ENCODE measurements around the gene SEC61A1. TPM values are rescaled to one million over a fixed set of nuclear protein-coding genes. Genes with fewer than 3 reads are reported as not detected.

SEC61A1 gene
- polyA plus RNA-seq, 2 of the 4 experiments (the other 2 are of a cell fraction), result 93.5 to 180 TPM

DNA sequence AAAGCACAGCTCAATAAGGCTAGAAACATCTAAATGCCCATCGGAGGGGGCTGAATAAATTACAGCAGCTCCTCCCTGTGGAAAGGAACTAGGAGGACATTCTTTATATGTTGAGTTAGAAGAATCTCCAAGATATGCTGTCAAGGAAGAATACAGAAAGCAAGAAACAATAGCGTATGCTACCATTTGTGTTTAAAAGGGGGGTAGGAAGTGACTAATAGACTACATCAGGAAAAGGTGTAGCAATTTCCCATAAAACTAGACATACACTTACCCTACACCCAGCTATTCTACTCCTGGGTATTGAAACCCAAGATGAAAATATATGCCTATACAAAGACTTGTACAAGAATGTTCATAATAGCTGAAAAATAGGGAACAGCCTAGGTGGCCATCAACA is 21.6 kb downstream of the SEC61A1 start:
- Histone ChIP-seq H3K4me3 (no peak overlapping the region), H3K4me2 (no peak overlapping the region), H3K4me1 (peaks cover 14% of the 10 kb centered on the region), H3K9me3 (no peaks in the 10 kb centered on the region), H3K27ac (no peak overlapping the region)
- 87% methylated on average over 2 of the region's 2 CpGs for whole genome bisulfite sequencing (ENCODE audit: missing lambda C conversion rate)
- ATAC-seq, result no peak
- FAIRE-seq, result no peak
- TF ChIP-seq RNF2 (IDR thresholded peaks at IDR 0.05; ENCODE audit: borderline replicate concordance, low read depth) (no peak), CBX8 (IDR thresholded peaks at IDR 0.05) (no peak), GATA3 (IDR thresholded peaks at IDR 0.05; ENCODE audit: borderline replicate concordance) (no peak), ZNF302 (CRISPR knock-in tag; IDR thresholded peaks at IDR 0.05) (no peak), HES2 (IDR thresholded peaks at IDR 0.05) (no peak), KDM1A (IDR thresholded peaks at IDR 0.05; ENCODE audit: low read depth) (no peak), NPAS2 (CRISPR knock-in tag; IDR thresholded peaks at IDR 0.05; ENCODE audit: borderline replicate concordance) (no peak), PHF8 (IDR thresholded peaks at IDR 0.05; ENCODE audit: borderline replicate concordance, low read depth) (no peak), HEYL (CRISPR knock-in tag; IDR thresholded peaks at IDR 0.05) (no peak), HOXB5 (CRISPR knock-in tag; IDR thresholded peaks at IDR 0.05) (no peak), HDAC2 (IDR thresholded peaks at IDR 0.05) (no peak), POLR2A (IDR thresholded peaks at IDR 0.05; ENCODE audit: low read length) (no peak), ELK1 (IDR thresholded peaks at IDR 0.05; ENCODE audit: low read depth, low read length) (no peak)
- TF ChIP-seq, protein P1, sequence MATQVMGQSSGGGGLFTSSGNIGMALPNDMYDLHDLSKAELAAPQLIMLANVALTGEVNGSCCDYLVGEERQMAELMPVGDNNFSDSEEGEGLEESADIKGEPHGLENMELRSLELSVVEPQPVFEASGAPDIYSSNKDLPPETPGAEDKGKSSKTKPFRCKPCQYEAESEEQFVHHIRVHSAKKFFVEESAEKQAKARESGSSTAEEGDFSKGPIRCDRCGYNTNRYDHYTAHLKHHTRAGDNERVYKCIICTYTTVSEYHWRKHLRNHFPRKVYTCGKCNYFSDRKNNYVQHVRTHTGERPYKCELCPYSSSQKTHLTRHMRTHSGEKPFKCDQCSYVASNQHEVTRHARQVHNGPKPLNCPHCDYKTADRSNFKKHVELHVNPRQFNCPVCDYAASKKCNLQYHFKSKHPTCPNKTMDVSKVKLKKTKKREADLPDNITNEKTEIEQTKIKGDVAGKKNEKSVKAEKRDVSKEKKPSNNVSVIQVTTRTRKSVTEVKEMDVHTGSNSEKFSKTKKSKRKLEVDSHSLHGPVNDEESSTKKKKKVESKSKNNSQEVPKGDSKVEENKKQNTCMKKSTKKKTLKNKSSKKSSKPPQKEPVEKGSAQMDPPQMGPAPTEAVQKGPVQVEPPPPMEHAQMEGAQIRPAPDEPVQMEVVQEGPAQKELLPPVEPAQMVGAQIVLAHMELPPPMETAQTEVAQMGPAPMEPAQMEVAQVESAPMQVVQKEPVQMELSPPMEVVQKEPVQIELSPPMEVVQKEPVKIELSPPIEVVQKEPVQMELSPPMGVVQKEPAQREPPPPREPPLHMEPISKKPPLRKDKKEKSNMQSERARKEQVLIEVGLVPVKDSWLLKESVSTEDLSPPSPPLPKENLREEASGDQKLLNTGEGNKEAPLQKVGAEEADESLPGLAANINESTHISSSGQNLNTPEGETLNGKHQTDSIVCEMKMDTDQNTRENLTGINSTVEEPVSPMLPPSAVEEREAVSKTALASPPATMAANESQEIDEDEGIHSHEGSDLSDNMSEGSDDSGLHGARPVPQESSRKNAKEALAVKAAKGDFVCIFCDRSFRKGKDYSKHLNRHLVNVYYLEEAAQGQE (IDR thresholded peaks at IDR 0.05), result no peak
- TF ChIP-seq, protein P2, sequence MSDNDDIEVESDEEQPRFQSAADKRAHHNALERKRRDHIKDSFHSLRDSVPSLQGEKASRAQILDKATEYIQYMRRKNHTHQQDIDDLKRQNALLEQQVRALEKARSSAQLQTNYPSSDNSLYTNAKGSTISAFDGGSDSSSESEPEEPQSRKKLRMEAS (IDR thresholded peaks at IDR 0.05), result no peak
- TF ChIP-seq, protein P3, sequence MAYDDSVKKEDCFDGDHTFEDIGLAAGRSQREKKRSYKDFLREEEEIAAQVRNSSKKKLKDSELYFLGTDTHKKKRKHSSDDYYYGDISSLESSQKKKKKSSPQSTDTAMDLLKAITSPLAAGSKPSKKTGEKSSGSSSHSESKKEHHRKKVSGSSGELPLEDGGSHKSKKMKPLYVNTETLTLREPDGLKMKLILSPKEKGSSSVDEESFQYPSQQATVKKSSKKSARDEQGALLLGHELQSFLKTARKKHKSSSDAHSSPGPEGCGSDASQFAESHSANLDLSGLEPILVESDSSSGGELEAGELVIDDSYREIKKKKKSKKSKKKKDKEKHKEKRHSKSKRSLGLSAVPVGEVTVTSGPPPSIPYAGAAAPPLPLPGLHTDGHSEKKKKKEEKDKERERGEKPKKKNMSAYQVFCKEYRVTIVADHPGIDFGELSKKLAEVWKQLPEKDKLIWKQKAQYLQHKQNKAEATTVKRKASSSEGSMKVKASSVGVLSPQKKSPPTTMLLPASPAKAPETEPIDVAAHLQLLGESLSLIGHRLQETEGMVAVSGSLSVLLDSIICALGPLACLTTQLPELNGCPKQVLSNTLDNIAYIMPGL (CRISPR knock-in tag; IDR thresholded peaks at IDR 0.05; ENCODE audit: borderline replicate concordance), result no peak
- DNase-seq (ENCODE audit: low read depth in 1 of 2, low spot score in 1 of 2), result no peak
- ChIA-PET POLR2A (interaction anchor here (0.6 kb wide), 1 partner anchor 13 kb away, joined by 3 read pairs; no protein-coding TSS in a partner anchor), CTCF (interaction anchor here (0.6 to 6.3 kb wide), 7 partner anchors 12 to 535 kb away, joined by 3 to 23 read pairs (median 3); no protein-coding TSS in a partner anchor)

DNA sequence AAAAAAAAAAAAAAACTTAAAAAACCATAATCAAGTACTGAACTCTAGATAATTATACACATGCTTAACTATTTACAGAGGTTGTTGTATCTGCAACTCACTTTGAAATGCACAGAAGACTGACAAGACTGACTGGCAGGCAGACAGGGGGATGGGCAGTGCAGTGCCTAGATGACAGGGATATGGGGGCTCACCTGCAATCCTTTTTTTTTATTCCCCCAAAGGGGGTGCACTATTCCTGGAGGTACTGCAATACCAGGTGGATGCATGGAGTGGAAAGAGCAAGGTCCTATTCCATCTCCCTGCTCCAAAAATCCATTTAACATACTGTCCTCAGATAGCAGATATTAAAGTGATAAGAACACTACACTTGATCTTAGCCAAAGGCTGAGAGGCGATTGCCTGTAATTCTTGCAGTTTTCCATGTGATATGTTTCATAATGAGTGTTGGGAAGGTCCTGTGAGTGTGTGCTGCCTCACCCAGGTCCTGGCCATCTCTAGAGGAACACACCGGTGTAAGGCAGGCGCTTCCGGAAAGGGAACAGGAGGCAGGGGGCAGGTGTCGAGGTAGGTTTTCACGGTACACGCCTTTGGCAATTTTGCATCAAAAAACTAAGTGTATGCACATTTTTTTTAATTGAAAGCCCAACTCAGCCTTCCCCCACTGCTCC is 22.7 kb downstream of the SEC61A1 start:
- 0 out of 3 replicates have a peak overlapping the region, but pooled peaks have one; percentile 21 for H3K4me3 ChIP-seq
- FAIRE-seq, result no peak
- POLR2A ChIA-PET, result interaction anchor here (0.6 to 1.6 kb wide), 2 partner anchors 49 to 141 kb away, joined by 3 to 5 read pairs; partner anchors contain the start of gene RUVBL1
- CTCF ChIA-PET, result interaction anchor here (0.9 to 6.3 kb wide), 10 partner anchors 8 to 70 kb away, joined by 3 to 23 read pairs (median 4); no protein-coding TSS in a partner anchor
- TF ChIP-seq HOXB13 (CRISPR knock-in tag; IDR thresholded peaks at IDR 0.05; ENCODE audit: low read depth), result no peak
- no peak for TF ChIP-seq JUNB (IDR thresholded peaks at IDR 0.05)
- no peak for TF ChIP-seq CBX8 (IDR thresholded peaks at IDR 0.05)
- TF ChIP-seq EHF (CRISPR knock-in tag; IDR thresholded peaks at IDR 0.05), result no peak
- TF ChIP-seq MAZ (IDR thresholded peaks at IDR 0.05; ENCODE audit: borderline replicate concordance, low read depth, low read length), result no peak
- no peak for TF ChIP-seq FOSL2 (IDR thresholded peaks at IDR 0.05)
- no peak for TF ChIP-seq FOSL2 (CRISPR knock-in tag; IDR thresholded peaks at IDR 0.05)
- no peak for TF ChIP-seq NFE2L2 (conservative IDR thresholded peaks at IDR 0.05; ENCODE audit: low read length)
- no peak for TF ChIP-seq RNF2 (IDR thresholded peaks at IDR 0.05; ENCODE audit: borderline replicate concordance, low read depth)
- TF ChIP-seq RAD21 (conservative IDR thresholded peaks at IDR 0.05 in 1 of 2, IDR thresholded peaks at IDR 0.05 in 1 of 2), result no peak
- no peak for TF ChIP-seq ELK1 (IDR thresholded peaks at IDR 0.05; ENCODE audit: low read depth, low read length)
- TF ChIP-seq CBX2 (IDR thresholded peaks at IDR 0.05; ENCODE audit: borderline replicate concordance, low read depth), result no peak
- no peak for TF ChIP-seq ZNF302 (CRISPR knock-in tag; IDR thresholded peaks at IDR 0.05)
- no peak for TF ChIP-seq PHF8 (IDR thresholded peaks at IDR 0.05; ENCODE audit: borderline replicate concordance, low read depth)
- no peak for TF ChIP-seq TFCP2L1 (CRISPR knock-in tag; IDR thresholded peaks at IDR 0.05)
- no peak for TF ChIP-seq RARB (CRISPR knock-in tag; IDR thresholded peaks at IDR 0.05)
- TF ChIP-seq HOXA7 (CRISPR knock-in tag; IDR thresholded peaks at IDR 0.05), result no peak
- TF ChIP-seq RCOR1 (IDR thresholded peaks at IDR 0.05; ENCODE audit: low read depth, low read length), result no peak
- peak overlapping the region; percentile 83 for H3K4me2 ChIP-seq
- no peak for DNase-seq (ENCODE audit: low read depth in 1 of 2, low spot score in 1 of 2)
- ATAC-seq, result peak; percentile 14 to 17; a peak in 4 of 6 replicates
- 41% methylated on average over 7 of the region's 7 CpGs for WGBS (ENCODE audit: missing lambda C conversion rate)
- no peaks in the 10 kb centered on the region for H3K9me3 ChIP-seq
- H3K4me1 ChIP-seq, result peaks cover 20% of the 10 kb centered on the region
- peak overlapping the region; percentile 53 to 64; a peak in 4 of 6 replicates for H3K27ac ChIP-seq

Data from A549 (cell line).